ENCODE results near the gene MOSPD3. TPM values are rescaled to one million over a fixed set of nuclear protein-coding genes. Genes with fewer than 3 reads are reported as not detected.

The MOSPD3 gene
- total RNA-seq, 1 experiment from 2014 or later: 16.7 TPM

DNA sequence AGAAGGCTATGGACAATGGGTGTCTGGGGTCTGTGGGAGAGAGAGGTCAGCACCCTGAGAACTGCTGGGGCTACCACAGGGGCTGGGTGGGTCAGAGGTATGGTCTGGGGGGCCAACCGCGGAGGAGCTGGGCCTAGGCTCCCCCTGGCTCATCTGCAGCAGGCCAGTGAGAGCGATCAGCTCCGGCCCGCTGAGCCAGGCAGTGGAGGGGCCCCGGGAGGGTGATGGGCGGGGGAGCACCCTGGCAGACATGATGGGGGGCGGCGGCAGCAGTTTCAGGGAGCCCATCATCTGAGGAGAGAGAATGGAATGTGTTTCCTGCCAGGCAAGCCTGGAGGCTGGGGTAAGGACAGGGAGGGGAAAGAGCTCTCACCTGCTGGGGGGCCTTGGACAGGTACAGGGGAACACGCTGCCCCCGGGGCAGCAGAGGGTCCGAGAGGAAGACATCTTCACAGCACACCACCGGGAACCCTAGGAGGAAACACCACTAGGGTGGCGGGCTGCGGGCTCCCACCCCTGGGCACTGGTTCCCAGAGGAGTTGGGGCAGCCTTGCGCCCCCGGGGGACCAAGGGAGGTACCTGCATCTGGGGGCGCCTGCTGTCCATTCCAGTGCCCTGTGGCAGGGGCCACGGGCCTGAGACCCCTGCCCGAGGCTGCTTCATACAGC lies 39.9 kb upstream of the MOSPD3 start:
- Histone ChIP-seq H2BK5ac (ENCODE audit: insufficient read length, low read length) (no peak overlapping the region), H4K20me1 (ENCODE audit: control insufficient read depth, insufficient read depth, insufficient read length) (no peaks in the 10 kb centered on the region), H4K5ac (ENCODE audit: insufficient read length, low read depth, low read length) (no peak overlapping the region), H3K14ac (ENCODE audit: insufficient read depth, low read length) (no peak overlapping the region), H3K9me3 (ENCODE audit: control insufficient read depth, low read depth, low read length) (no peaks in the 10 kb centered on the region), H3K27me3 (ENCODE audit: insufficient read depth, low read length) (no peaks in the 10 kb centered on the region), H4K8ac (replicated peaks; ENCODE audit: insufficient read length, low read depth, low read length) (no peak overlapping the region), H3K9ac (ENCODE audit: extremely low read depth, insufficient read length, low read length) (no peak overlapping the region), H2BK12ac (ENCODE audit: insufficient read length, low read depth, low read length) (no peak overlapping the region), H3K23me2 (ENCODE audit: insufficient read length, low read depth, low read length, poor library complexity, severe bottlenecking) (peaks cover 9% of the 10 kb centered on the region), H3K4ac (ENCODE audit: low read depth, low read length) (no peak overlapping the region), H3K27ac (ENCODE audit: insufficient read length, low read depth, low read length) (no peak overlapping the region), H3T11ph (ENCODE audit: low read length) (no peak overlapping the region), H3K4me2 (ENCODE audit: insufficient read depth, insufficient read length, low read length) (no peak overlapping the region), H4K91ac (ENCODE audit: insufficient read length, low read depth, low read length) (no peak overlapping the region), H2AK5ac (ENCODE audit: insufficient read length, low read length) (no peak overlapping the region), H2BK15ac (ENCODE audit: low read depth, low read length) (no peak overlapping the region), H3K18ac (ENCODE audit: insufficient read length, low read depth, low read length) (no peak overlapping the region), H2AFZ (ENCODE audit: low read length) (no peak overlapping the region), H3K79me1 (ENCODE audit: insufficient read depth, low read depth, low read length, poor library complexity, severe bottlenecking) (no peaks in the 10 kb centered on the region), H2BK120ac (ENCODE audit: low read depth, low read length, poor library complexity, severe bottlenecking) (no peak overlapping the region), H3K23ac (ENCODE audit: insufficient read length, low read depth, low read length) (no peak overlapping the region), H3K4me1 (ENCODE audit: insufficient read depth, low read length) (peaks cover 6% of the 10 kb centered on the region; the same call in 1 of the 2 replicates), H3K79me2 (ENCODE audit: insufficient read depth, low read length) (no peaks in the 10 kb centered on the region), H2BK20ac (ENCODE audit: low read depth, low read length, poor library complexity, severe bottlenecking) (no peak overlapping the region), H3K56ac (ENCODE audit: insufficient read length, low read depth, low read length) (no peak overlapping the region)
- H3K4me1 Mint-ChIP-seq: peaks cover 26 to 31% of the 10 kb centered on the region in 2 experiments
- H3K27ac Mint-ChIP-seq: peak overlapping the region; percentile 77 to 93 (median 91); a peak in 5 of 7 replicates
- H3K27me3 Mint-ChIP-seq (ENCODE audit: low read depth): peaks cover 5% of the 10 kb centered on the region
- TF ChIP-seq, protein P1, sequence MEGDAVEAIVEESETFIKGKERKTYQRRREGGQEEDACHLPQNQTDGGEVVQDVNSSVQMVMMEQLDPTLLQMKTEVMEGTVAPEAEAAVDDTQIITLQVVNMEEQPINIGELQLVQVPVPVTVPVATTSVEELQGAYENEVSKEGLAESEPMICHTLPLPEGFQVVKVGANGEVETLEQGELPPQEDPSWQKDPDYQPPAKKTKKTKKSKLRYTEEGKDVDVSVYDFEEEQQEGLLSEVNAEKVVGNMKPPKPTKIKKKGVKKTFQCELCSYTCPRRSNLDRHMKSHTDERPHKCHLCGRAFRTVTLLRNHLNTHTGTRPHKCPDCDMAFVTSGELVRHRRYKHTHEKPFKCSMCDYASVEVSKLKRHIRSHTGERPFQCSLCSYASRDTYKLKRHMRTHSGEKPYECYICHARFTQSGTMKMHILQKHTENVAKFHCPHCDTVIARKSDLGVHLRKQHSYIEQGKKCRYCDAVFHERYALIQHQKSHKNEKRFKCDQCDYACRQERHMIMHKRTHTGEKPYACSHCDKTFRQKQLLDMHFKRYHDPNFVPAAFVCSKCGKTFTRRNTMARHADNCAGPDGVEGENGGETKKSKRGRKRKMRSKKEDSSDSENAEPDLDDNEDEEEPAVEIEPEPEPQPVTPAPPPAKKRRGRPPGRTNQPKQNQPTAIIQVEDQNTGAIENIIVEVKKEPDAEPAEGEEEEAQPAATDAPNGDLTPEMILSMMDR (conservative IDR thresholded peaks at IDR 0.05): no peak
- DNase-seq: peak; percentile 35
- peaks cover 6 to 15% (median 13%) of the 10 kb centered on the region in 3 experiments; a peak in 6 of 7 replicates for H3K36me3 Mint-ChIP-seq (ENCODE audit: insufficient read depth in 1 of 3, low read depth in 3 of 3)
- no CpG with 5 or more reads among the region's 20 CpGs for WGBS (ENCODE audit: extremely low coverage, insufficient read length, low lambda C conversion rate)
- H3K4me3 Mint-ChIP-seq: peak overlapping the region in 1 of 2 experiments; percentile 29; a peak in 2 of 5 replicates
- H3K9me3 Mint-ChIP-seq: peaks cover 0 to 2% of the 10 kb centered on the region in 2 experiments; a peak in 1 of 5 replicates
